ENCODE data around the gene TRAPPC11. TPM values are rescaled to one million over a fixed set of nuclear protein-coding genes. Genes with fewer than 3 reads are reported as not detected.

Gene TRAPPC11
- total and polyA plus RNA-seq, 2 of the 13 experiments (the other 11 are each of a cell fraction or from before 2014, with no cell fraction given), result 18.0 to 23.2 TPM

DNA sequence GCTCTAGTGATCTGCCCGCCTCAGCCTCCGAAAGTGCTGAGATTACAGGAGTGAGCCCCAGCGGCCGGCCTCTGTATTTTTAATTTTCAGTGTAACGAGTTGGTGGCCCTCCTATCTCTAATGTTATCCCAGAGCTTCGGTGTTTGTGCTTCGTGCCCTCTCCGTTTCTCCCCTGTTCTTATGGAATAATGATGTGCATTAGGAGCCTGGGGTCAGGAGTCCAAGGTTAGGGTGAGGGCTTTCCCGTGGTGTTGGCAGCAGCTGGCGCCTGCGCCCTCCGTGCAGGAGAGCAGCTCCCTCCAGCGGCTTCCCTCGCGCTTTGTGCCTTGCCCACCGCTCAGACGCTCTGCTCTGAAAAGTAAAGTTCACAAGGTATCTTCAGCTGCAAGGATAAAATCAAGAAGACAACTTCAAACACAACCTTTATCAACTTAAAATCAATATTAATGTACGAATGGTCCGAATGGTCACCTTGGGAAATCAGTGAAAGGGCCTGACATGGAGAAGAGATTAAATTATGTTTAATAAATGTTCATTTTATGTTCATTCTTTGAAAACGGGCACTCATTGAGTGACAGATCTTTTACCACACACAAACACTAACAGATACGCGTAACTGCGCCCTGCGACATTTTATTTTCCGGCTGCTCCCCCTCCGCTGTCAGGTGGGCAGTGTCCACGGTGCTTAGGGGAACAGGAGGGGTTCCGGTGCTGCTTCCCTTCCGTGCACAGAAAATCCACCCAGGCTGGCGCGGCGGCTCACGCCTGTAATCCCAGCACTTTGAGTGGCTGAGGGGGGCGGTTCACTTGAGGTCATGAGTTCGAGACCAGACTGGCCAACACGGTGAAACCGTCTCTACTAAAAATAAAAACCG is 62.4 kb downstream of the TRAPPC11 start (continued):
- TF ChIP-seq NAIF1 (CRISPR knock-in tag; IDR thresholded peaks at IDR 0.05; ENCODE audit: borderline replicate concordance) (0 out of 2 replicates have a peak, but pooled peaks have one; percentile 56), ZSCAN12 (CRISPR knock-in tag; IDR thresholded peaks at IDR 0.05) (no peak), MTA3 (CRISPR knock-in tag; IDR thresholded peaks at IDR 0.05) (no peak), GABPB1 (CRISPR knock-in tag; IDR thresholded peaks at IDR 0.05) (peak; percentile 48; the same call in 1 of the 2 replicates), ZNF33A (CRISPR knock-in tag; IDR thresholded peaks at IDR 0.05; ENCODE audit: borderline replicate concordance) (no peak), RARG (CRISPR knock-in tag; IDR thresholded peaks at IDR 0.05; ENCODE audit: low read depth) (no peak), RBFOX2 (IDR thresholded peaks at IDR 0.05; ENCODE audit: low read depth, low read length) (no peak), TBL1XR1 (IDR thresholded peaks at IDR 0.05; ENCODE audit: borderline replicate concordance, low read length, partially characterized antibody) (no peak), ZNF180 (CRISPR knock-in tag; IDR thresholded peaks at IDR 0.05; ENCODE audit: borderline replicate concordance, low read depth) (no peak), IRF2 (CRISPR knock-in tag; IDR thresholded peaks at IDR 0.05) (0 out of 2 replicates have a peak, but pooled peaks have one; percentile 18), ZC3H13 (CRISPR knock-in tag; IDR thresholded peaks at IDR 0.05) (no peak), TRIM24 (CRISPR knock-in tag; IDR thresholded peaks at IDR 0.05) (no peak), ZNF280B (CRISPR knock-in tag; IDR thresholded peaks at IDR 0.05; ENCODE audit: borderline replicate concordance) (no peak), MEF2D (CRISPR knock-in tag; IDR thresholded peaks at IDR 0.05) (no peak), FOXP4 (CRISPR knock-in tag; IDR thresholded peaks at IDR 0.05) (peak; percentile 55), TOPORS (CRISPR knock-in tag; IDR thresholded peaks at IDR 0.05) (no peak), GATA4 (IDR thresholded peaks at IDR 0.05; ENCODE audit: borderline replicate concordance, low read depth) (no peak)
- TF ChIP-seq, protein P1, sequence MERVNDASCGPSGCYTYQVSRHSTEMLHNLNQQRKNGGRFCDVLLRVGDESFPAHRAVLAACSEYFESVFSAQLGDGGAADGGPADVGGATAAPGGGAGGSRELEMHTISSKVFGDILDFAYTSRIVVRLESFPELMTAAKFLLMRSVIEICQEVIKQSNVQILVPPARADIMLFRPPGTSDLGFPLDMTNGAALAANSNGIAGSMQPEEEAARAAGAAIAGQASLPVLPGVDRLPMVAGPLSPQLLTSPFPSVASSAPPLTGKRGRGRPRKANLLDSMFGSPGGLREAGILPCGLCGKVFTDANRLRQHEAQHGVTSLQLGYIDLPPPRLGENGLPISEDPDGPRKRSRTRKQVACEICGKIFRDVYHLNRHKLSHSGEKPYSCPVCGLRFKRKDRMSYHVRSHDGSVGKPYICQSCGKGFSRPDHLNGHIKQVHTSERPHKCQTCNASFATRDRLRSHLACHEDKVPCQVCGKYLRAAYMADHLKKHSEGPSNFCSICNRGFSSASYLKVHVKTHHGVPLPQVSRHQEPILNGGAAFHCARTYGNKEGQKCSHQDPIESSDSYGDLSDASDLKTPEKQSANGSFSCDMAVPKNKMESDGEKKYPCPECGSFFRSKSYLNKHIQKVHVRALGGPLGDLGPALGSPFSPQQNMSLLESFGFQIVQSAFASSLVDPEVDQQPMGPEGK (CRISPR knock-in tag; IDR thresholded peaks at IDR 0.05), result no peak
- TF ChIP-seq, protein P2, sequence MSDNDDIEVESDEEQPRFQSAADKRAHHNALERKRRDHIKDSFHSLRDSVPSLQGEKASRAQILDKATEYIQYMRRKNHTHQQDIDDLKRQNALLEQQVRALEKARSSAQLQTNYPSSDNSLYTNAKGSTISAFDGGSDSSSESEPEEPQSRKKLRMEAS (IDR thresholded peaks at IDR 0.05), result peak; percentile 29; the same call in 1 of the 2 replicates
